Common myeloid progenitor, CD34-positive (primary cell): ENCODE results near the gene C2orf78.

ENCODE experiments used
- CTCF ChIA-PET: fragments of 350-600 bp; sonication (Branson Sonifier 250); formaldehyde crosslinking; loops from one replicate; lab custom pipeline; 2021; ENCODE audit warnings: antibody characterized with exemption; lab: Charles Lee
- POLR2A ChIA-PET: fragments of 350-600 bp; sonication (Branson Sonifier 250); formaldehyde crosslinking; loops from one replicate; lab custom pipeline; 2021; ENCODE audit warnings: antibody characterized with exemption; lab: Charles Lee
- DNase-seq, 3 donors: peaks; one replicate each; pipeline versions ENCODE4 v3.0.0 to v3.0.0-alpha.2; 2013
- H3K27ac ChIP-seq, 2 experiments: 1 replicate in 1 of 2; 2 replicates in 1 of 2; pipeline ENCODE4 v1.7.0; 2013; ENCODE audit warnings: inconsistent platforms in 2 of 2, low read length in 2 of 2, mild to moderate bottlenecking in 2 of 2, low read depth in 1 of 2, moderate library complexity in 1 of 2; ENCODE audit not compliant: severe bottlenecking in 2 of 2, insufficient read depth in 1 of 2, poor library complexity in 1 of 2
- H3K27me3 ChIP-seq, 5 experiments: replicated peaks in 2 of 5; 1 replicate in 3 of 5; 2 replicates in 2 of 5; pipeline versions ENCODE4 v1.6.1 to v1.7.0; 2013; ENCODE audit warnings: low read length in 4 of 5, mild to moderate bottlenecking in 2 of 5, moderate library complexity in 2 of 5, inconsistent platforms in 1 of 5; ENCODE audit not compliant: insufficient read depth in 5 of 5, control insufficient read depth in 4 of 5
- H3K36me3 ChIP-seq, 4 experiments: 1 replicate in 2 of 4; 2 replicates in 2 of 4; pipeline versions ENCODE4 v1.6.1 to v1.7.0; 2013; ENCODE audit warnings: low read length in 3 of 4, control low read depth in 1 of 4, mild to moderate bottlenecking in 1 of 4; ENCODE audit not compliant: control insufficient read depth in 4 of 4, insufficient read depth in 4 of 4
- H3K4me1 ChIP-seq, 4 experiments: 1 replicate in 3 of 4; 2 replicates in 1 of 4; pipeline versions ENCODE4 v1.6.1 to v1.7.1; 2013; ENCODE audit warnings: low read length in 3 of 4, mild to moderate bottlenecking in 3 of 4, control low read depth in 1 of 4, inconsistent platforms in 1 of 4, moderate library complexity in 1 of 4; ENCODE audit not compliant: control insufficient read depth in 4 of 4, insufficient read depth in 4 of 4; ENCODE audit errors: control extremely low read depth in 1 of 4
- H3K4me3 ChIP-seq, 7 experiments: 1 replicate in 4 of 7; 2 replicates in 3 of 7; pipeline versions ENCODE4 v1.5.1 to v1.7.0; 2013; ENCODE audit warnings: mild to moderate bottlenecking in 7 of 7, low read length in 6 of 7, moderate library complexity in 6 of 7, inconsistent platforms in 2 of 7, low read depth in 2 of 7, control low read depth in 1 of 7; ENCODE audit not compliant: insufficient read depth in 4 of 7, control insufficient read depth in 1 of 7; ENCODE audit errors: extremely low read depth in 1 of 7
- H3K9me3 ChIP-seq, 5 experiments: 1 replicate in 4 of 5; 2 replicates in 1 of 5; pipeline versions ENCODE4 v1.6.1 to v1.7.1; 2013; ENCODE audit warnings: low read length in 4 of 5, mild to moderate bottlenecking in 2 of 5, inconsistent platforms in 1 of 5, low read depth in 1 of 5, moderate library complexity in 1 of 5; ENCODE audit not compliant: control insufficient read depth in 4 of 5, insufficient read depth in 2 of 5; ENCODE audit errors: control extremely low read depth in 1 of 5
- WGBS: methylation state at CpG from one replicate; pipeline ENCODE4 v1.1.5; 2013; ENCODE audit not compliant: insufficient coverage; 5-methylcytosine and 5-hydroxymethylcytosine counted together

Gene C2orf78

DNA sequence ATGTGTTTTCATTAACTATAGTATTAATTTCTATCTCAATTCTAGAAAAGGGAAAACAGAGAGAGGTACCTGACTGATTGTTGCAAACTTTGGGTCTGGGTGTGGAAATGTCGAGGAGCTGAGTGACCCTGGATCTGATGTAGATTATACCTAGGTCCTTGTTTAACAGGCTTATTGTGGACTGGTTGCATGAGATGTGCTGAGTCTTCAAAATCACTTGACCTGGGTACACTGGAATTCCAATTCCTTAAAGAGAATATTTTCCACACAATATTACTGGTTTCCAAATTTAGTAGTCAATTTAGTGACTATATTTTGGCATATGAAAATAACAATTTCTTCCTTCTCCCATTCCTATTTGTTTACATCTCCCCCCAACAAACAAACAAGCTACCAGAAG is 17.6 kb upstream of the C2orf78 start:
- CTCF ChIA-PET = interaction anchor here (0.6 kb wide), 1 partner anchor 13 kb away, joined by 3 read pairs; the partner anchor contains the start of gene DUSP11
- peaks cover 20 to 81% (median 51%) of the 10 kb centered on the region in 4 experiments for H3K36me3 ChIP-seq

DNA sequence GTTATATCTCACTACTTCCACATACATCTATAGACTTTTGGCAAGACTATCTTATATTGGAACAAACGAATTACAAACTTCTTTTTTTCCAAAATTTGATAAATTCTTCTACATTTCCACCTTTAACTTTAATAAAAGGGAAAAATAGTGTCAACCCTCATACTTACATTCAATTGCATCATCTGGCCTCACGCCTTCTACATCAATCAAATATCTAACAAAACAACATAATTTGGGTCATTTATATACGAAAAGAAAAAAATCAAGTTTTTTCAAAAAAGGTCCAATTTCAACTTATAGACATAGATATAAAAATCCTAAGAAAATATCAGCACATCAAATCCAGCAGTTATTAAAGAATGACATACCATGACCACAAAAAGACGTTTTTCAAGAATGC is 17.0 kb upstream of the C2orf78 start:
- ChIA-PET CTCF (no interaction called here), POLR2A (no interaction called here)
- Histone ChIP-seq H3K27ac (no peak overlapping the region), H3K27me3 (no peaks in the 10 kb centered on the region), H3K9me3 (no peaks in the 10 kb centered on the region), H3K4me3 (no peak overlapping the region), H3K36me3 (peaks cover 17 to 76% (median 47%) of the 10 kb centered on the region in 4 experiments), H3K4me1 (no peaks in the 10 kb centered on the region)
- DNase-seq = no peak
- WGBS = 93% methylated on average over 2 of the region's 4 CpGs

More for the DNA sequence above, 17.6 kb upstream of the C2orf78 start:
- peak overlapping the region in 1 of 2 experiments; percentile 3 for H3K27ac ChIP-seq
- POLR2A ChIA-PET = no interaction called here
- no peak overlapping the region for H3K4me3 ChIP-seq
- no peak for DNase-seq
- H3K27me3 ChIP-seq = no peaks in the 10 kb centered on the region
- no peaks in the 10 kb centered on the region for H3K9me3 ChIP-seq
- WGBS = no CpG with 5 or more reads among the region's 1 CpG
- no peaks in the 10 kb centered on the region for H3K4me1 ChIP-seq

DNA sequence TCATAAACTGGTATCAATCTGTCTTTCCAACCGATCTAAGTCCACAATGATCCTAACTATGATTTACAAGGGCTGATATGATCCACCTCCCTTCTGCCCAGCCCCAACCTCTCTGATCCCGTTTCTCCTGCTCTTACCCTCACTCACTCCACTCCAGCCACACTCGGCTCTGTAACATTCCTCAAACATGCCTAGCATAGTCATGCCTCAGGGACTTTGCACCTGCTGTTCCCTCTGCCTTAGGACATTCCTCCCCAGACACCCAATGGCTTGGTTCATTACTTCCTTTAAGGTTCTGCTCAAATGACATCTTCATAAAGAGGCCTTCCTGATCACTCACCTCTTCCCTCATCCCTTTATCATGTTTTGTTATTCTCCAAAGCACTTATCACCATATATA is 13.3 kb upstream of the C2orf78 start:
- Histone ChIP-seq H3K4me1 (no peaks in the 10 kb centered on the region), H3K27ac (no peak overlapping the region), H3K36me3 (peaks cover 26 to 72% (median 49%) of the 10 kb centered on the region in 4 experiments), H3K27me3 (no peaks in the 10 kb centered on the region), H3K9me3 (no peaks in the 10 kb centered on the region), H3K4me3 (no peak overlapping the region)
- WGBS = 84% methylated on average over 3 of the region's 3 CpGs
- DNase-seq = no peak
- POLR2A ChIA-PET = no interaction called here
- CTCF ChIA-PET = no interaction called here

DNA sequence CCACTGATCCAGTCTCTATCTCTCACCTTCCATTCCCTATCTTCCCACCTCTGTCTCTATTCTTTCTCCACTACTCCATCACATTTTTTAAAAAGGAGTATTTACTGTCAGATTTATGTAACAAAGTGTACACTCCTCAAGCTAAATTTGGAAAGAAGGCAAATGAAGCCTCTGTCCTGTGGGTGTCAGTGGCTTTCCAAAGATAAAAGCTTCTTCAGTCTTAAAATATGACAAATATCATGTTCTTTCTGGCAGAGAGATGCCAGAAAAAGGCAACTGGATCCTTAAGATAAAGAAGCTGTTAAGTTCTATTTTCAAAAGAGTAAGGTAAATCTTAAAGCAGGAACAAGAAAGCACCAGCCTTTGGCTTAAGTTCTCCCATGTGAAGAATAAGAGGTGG is 11.2 kb upstream of the C2orf78 start:
- H3K27ac ChIP-seq = no peak overlapping the region
- no peak overlapping the region for H3K4me3 ChIP-seq
- no peaks in the 10 kb centered on the region for H3K4me1 ChIP-seq
- H3K27me3 ChIP-seq = no peaks in the 10 kb centered on the region
- ChIA-PET CTCF (interaction anchor here (0.8 to 1.4 kb wide), 3 partner anchors 9 to 93 kb away, joined by 3 read pairs; no protein-coding TSS in a partner anchor), POLR2A (no interaction called here)
- H3K36me3 ChIP-seq = peaks cover 25 to 79% (median 48%) of the 10 kb centered on the region in 4 experiments
- DNase-seq = no peak
- no peaks in the 10 kb centered on the region for H3K9me3 ChIP-seq

DNA sequence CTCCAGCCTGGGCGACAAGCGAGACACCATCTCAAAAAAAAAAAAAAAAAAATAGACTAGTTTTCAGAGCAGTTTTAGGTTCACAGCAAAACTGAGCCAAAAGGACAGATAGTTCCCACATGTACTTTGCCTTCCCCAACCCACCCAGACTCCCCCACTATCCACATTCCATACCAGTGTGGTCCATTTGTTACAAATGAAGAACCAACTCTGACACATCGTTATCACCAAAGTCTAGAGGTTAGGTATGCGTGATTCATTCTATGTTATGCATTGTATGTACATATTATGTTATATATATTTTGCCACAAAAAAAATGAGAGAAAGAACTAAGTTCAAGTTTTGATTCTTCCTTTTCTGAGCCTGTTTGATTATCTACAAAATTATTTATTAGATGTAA is 7.6 kb upstream of the C2orf78 start:
- DNase-seq = no peak
- POLR2A ChIA-PET = interaction anchor here (0.6 kb wide), 3 partner anchors 94 to 643 kb away, joined by 3 to 6 read pairs (median 3); no protein-coding TSS in a partner anchor
- H3K4me3 ChIP-seq = no peak overlapping the region

DNA sequence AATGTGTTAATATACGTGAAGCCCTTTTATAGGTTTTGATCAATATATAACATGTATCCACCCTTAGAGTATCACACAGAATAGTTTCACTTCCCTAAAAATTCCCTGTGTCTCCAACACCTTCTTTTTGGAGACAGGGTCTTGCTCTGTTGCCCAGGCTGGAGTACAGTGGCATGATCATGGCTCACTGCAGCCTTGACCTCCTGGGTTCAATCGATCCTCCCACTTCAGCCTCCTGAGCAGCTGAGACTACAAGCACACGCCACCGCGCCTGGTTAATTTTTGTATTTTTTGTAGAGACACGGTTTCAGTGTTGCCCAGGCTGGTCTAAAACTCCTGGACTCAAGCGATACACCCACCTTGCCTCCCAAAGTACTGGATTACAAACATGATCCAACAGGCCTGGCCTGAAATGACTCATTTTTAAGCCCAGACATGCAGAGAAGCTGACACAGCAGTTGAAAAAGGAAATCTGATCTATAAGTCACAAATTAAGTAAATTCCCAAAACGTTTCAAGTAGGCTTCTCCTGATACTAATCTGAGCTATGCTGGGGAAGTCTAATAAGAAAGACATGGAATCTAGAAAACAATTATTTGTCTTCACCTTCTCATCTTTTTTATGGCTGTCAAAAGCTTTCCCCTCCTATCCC is 7.0 kb upstream of the C2orf78 start:
- CTCF ChIA-PET = interaction anchor here (1.0 to 1.4 kb wide), 2 partner anchors 16 to 97 kb away, joined by 3 to 5 read pairs; no protein-coding TSS in a partner anchor
- no peak overlapping the region for H3K4me3 ChIP-seq

More for the DNA sequence above, 7.6 kb upstream of the C2orf78 start:
- Histone ChIP-seq H3K36me3 (peaks cover 20 to 49% (median 32%) of the 10 kb centered on the region in 4 experiments), H3K9me3 (no peaks in the 10 kb centered on the region), H3K4me1 (peaks cover 7 to 18% (median 9%) of the 10 kb centered on the region in 4 experiments), H3K27ac (no peak overlapping the region), H3K27me3 (no peaks in the 10 kb centered on the region)
- CTCF ChIA-PET = interaction anchor here (1.4 kb wide), 1 partner anchor 16 kb away, joined by 5 read pairs; no protein-coding TSS in a partner anchor
- WGBS = no CpG with 5 or more reads among the region's 4 CpGs

More for the DNA sequence above, 7.0 kb upstream of the C2orf78 start:
- H3K27me3 ChIP-seq = no peaks in the 10 kb centered on the region
- no peak for DNase-seq
- H3K36me3 ChIP-seq = peaks cover 20 to 48% (median 31%) of the 10 kb centered on the region in 4 experiments
- WGBS = 100% methylated on average over 4 of the region's 8 CpGs
- no peaks in the 10 kb centered on the region for H3K9me3 ChIP-seq
- H3K27ac ChIP-seq = no peak overlapping the region
- H3K4me1 ChIP-seq = peaks cover 7 to 18% (median 9%) of the 10 kb centered on the region in 4 experiments
- POLR2A ChIA-PET = interaction anchor here (0.6 kb wide), 1 partner anchor 212 kb away, joined by 6 read pairs; no protein-coding TSS in a partner anchor
